T-helper 1 cell (primary cell): ENCODE measurements around the gene TRMT1.
"Not testable (repeated sequence)": the region's sequence is repeated elsewhere in the genome, so short reads cannot be mapped to it uniquely, and the experiment has no call there.

Experiments used
- DNase-seq, 5 donors: peaks; one replicate each; pipeline ENCODE4 v3.0.0-alpha.2; 2012 to 2020

TRMT1 gene

GRCh38 chr19:13150187-13150930 lies 33.8 kb upstream of the TRMT1 start, which contains the start of the genes IER2 and STX10:
TSS of gene IER2 (plus strand) at chr19:13150411. CDS start at chr19:13153187, 2,776 bp downstream.
TSS of gene STX10 (minus strand) at chr19:13150375. CDS start at chr19:13150173, 202 bp downstream.
- DNase-seq, result peak; percentile 88 to 95 (median 91)

GRCh38 chr19:13149628-13150186 lies 33.2 kb upstream of the TRMT1 start:
- DNase-seq, result peak in 2 of 5 donors; percentile 12 to 49

GRCh38 chr19:13149173-13149627 lies 32.7 kb upstream of the TRMT1 start:
- not testable (repeated sequence) for DNase-seq

- no peak for DNase-seq
Observed at GRCh38 chr19:13146763-13147563, 30.4 kb upstream of the TRMT1 start.

- DNase-seq, result no peak
Observed at GRCh38 chr19:13139633-13140311, 23.2 kb upstream of the TRMT1 start.

- no peak for DNase-seq
Observed at GRCh38 chr19:13138916-13139198, 22.3 kb upstream of the TRMT1 start.

- DNase-seq, result no peak
Observed at GRCh38 chr19:13138171-13138915, 21.8 kb upstream of the TRMT1 start.

GRCh38 chr19:13137290-13137794 lies 20.8 kb upstream of the TRMT1 start:
- DNase-seq, result no peak

- no peak for DNase-seq
Observed at GRCh38 chr19:13135068-13136062, 18.8 kb upstream of the TRMT1 start.

- no peak for DNase-seq
Observed at GRCh38 chr19:13134626-13135025, 18.1 kb upstream of the TRMT1 start.

GRCh38 chr19:13133241-13133870 lies 16.8 kb upstream of the TRMT1 start:
- DNase-seq, result no peak

- peak in 3 of 5 donors; percentile 17 to 80 (median 19) for DNase-seq
Observed at GRCh38 chr19:13132471-13133180, 16.1 kb upstream of the TRMT1 start.

GRCh38 chr19:13130886-13131490 lies 14.4 kb upstream of the TRMT1 start:
- no peak for DNase-seq

GRCh38 chr19:13129384-13129783 lies 12.8 kb upstream of the TRMT1 start:
- DNase-seq, result no peak

GRCh38 chr19:13128583-13128982 lies 12.0 kb upstream of the TRMT1 start:
- no peak for DNase-seq

- DNase-seq, result no peak
Observed at GRCh38 chr19:13127811-13128575, 11.5 kb upstream of the TRMT1 start.

GRCh38 chr19:13127051-13127450 lies 10.5 kb upstream of the TRMT1 start:
- no peak for DNase-seq
